ENCODE data around the gene RASA1. TPM values are rescaled to one million over a fixed set of nuclear protein-coding genes. Genes with fewer than 3 reads are reported as not detected.

RASA1 gene
- total RNA-seq, 2 donors from 2014 or later: 26.6 to 28.2 TPM

DNA sequence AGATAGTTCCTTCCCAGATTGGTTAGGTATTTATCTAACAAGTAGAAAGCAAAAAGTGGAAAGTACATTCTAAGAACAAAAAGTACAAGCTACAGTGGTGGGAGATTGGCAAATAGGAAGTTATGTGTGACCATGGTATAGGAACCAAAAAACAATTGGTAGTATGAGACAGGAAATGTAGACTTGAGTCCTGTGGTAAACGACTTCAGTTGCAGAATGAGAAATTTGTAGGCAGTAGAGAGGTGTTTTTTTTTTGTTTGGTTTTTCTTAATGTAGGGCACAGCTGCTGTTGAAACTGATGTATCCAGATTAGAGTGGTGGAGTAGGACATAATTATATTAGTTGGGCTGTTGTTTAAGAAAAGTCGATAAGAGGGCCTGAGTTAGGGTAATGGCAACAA is 73.0 kb downstream of the RASA1 start:
- peak overlapping the region; percentile 50 to 81 for H3K4me3 Mint-ChIP-seq
- DNase-seq (peak in 1 of 2 donors; percentile 10), ATAC-seq (replicated peaks in 1 of 2) (peak; percentile 96 to 98)
- no peaks in the 10 kb centered on the region for H3K27me3 Mint-ChIP-seq (ENCODE audit: low read depth)
- peaks cover 0 to 1% of the 10 kb centered on the region in 2 donors for H3K9me3 Mint-ChIP-seq
- H3K4me1 Mint-ChIP-seq (ENCODE audit: low read depth): peaks cover 14% of the 10 kb centered on the region
- peaks cover 11 to 21% of the 10 kb centered on the region in 2 donors for H3K36me3 Mint-ChIP-seq (ENCODE audit: insufficient read depth in 2 of 2)
- peak overlapping the region; percentile 91 for H3K27ac Mint-ChIP-seq

DNA sequence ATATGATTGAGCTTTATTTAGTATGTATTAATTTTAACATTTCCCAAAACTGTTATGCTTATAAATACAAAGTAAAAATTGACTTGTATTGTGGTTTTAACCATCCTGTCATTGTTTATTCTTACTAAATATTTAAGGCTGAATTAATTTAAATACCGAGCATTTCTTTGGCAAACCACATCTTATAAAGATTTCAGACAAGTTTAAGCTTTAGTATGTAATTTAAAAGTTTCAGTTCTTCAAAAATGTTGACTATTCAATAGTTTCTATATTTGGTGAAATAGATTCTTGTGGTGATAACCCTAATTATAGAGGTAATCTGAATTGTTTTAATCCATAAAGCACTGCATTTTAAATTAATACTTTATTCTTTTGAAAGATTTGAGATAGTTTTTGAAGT is 79.6 kb downstream of the RASA1 start:
- ATAC-seq (replicated peaks in 1 of 2) (no peak), DNase-seq (no peak)
- no peak overlapping the region for H3K4me3 Mint-ChIP-seq
- peaks cover 11% of the 10 kb centered on the region for H3K4me1 Mint-ChIP-seq (ENCODE audit: low read depth)
- no peak overlapping the region for H3K27ac Mint-ChIP-seq
- no peaks in the 10 kb centered on the region for H3K27me3 Mint-ChIP-seq (ENCODE audit: low read depth)
- H3K36me3 Mint-ChIP-seq (ENCODE audit: insufficient read depth in 2 of 2): peaks cover 7 to 21% of the 10 kb centered on the region in 2 donors
- H3K9me3 Mint-ChIP-seq: peaks cover 0 to 1% of the 10 kb centered on the region in 2 donors

DNA sequence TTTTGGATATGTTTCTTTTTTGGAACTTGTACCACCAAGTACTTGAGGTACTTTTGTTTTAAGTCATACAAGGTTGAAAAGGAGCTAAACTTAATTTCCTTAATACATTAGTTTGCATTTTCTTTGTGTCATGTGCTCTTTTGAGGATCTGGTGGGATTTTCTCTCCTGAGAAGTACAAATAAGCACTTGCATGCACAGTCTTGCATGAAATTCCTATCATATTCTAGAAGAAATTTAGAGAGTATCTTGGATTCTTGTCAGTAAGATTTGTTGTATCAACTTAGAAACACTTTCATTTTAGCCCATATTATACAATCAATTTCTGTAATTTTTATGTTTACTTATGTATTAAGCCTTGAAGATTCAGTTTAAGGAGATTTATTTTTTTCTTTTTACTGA is 80.2 kb downstream of the RASA1 start:
- Mint-ChIP-seq H3K4me1 (ENCODE audit: low read depth) (peaks cover 11% of the 10 kb centered on the region), H3K9me3 (peaks cover 0 to 1% of the 10 kb centered on the region in 2 donors), H3K27ac (no peak overlapping the region), H3K27me3 (ENCODE audit: low read depth) (no peaks in the 10 kb centered on the region), H3K36me3 (ENCODE audit: insufficient read depth in 2 of 2) (peaks cover 7 to 18% of the 10 kb centered on the region in 2 donors), H3K4me3 (no peak overlapping the region)
- ATAC-seq (replicated peaks in 1 of 2) (no peak), DNase-seq (no peak)

DNA sequence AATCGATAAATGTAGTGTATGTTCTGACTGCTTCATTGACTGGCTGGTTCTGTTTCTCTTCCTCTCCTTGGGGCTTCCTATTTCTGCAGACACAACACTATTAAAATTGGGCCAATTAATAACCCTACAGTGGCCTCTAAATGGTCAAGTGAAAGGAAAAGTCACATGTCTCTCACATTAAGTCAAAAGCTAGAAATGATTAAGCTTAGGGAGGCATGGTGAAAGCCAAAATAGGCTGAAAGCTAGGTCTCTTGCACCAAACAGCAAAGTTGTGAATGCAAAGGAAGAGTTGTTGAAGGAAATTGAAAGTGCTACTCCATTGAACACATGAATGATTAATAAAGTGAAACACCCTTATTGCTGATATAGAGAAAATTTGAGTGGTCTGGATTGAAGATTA is 86.8 kb downstream of the RASA1 start:
- DNase-seq (no peak), ATAC-seq (replicated peaks in 1 of 2) (no peak)
- peaks cover 19% of the 10 kb centered on the region for H3K4me1 Mint-ChIP-seq (ENCODE audit: low read depth)
- peak overlapping the region; percentile 6 for H3K27ac Mint-ChIP-seq
- no peaks in the 10 kb centered on the region for H3K9me3 Mint-ChIP-seq
- H3K4me3 Mint-ChIP-seq: no peak overlapping the region
- no peaks in the 10 kb centered on the region for H3K27me3 Mint-ChIP-seq (ENCODE audit: low read depth)
- peaks cover 2 to 23% of the 10 kb centered on the region in 2 donors for H3K36me3 Mint-ChIP-seq (ENCODE audit: insufficient read depth in 2 of 2)

DNA sequence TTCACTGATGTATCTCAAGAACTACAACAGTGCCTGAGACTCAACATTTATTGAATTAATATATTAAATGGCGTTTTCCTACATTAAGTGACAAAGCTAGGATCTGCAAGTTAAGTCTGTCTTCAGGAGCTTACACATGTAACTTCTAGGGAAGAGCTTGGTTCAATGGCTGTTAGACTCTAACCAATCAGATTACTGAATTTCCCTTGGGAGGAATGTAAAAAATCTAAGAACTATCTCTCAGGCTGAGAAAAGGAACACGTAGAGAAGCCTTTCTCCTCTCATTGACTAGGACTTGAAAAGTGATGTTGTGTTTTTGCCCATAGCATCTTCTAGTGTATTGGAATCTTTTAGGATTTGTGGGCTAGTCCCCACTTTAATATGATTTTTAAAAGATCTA is 91.4 kb downstream of the RASA1 start:
- H3K4me1 Mint-ChIP-seq (ENCODE audit: low read depth): peaks cover 8% of the 10 kb centered on the region
- ATAC-seq (replicated peaks in 1 of 2): no peak
- no peak for DNase-seq
- no peaks in the 10 kb centered on the region for H3K9me3 Mint-ChIP-seq
- H3K4me3 Mint-ChIP-seq: no peak overlapping the region
- no peaks in the 10 kb centered on the region for H3K27me3 Mint-ChIP-seq (ENCODE audit: low read depth)
- H3K27ac Mint-ChIP-seq: no peak overlapping the region
- H3K36me3 Mint-ChIP-seq (ENCODE audit: insufficient read depth in 2 of 2): peaks cover 3 to 19% of the 10 kb centered on the region in 2 donors

DNA sequence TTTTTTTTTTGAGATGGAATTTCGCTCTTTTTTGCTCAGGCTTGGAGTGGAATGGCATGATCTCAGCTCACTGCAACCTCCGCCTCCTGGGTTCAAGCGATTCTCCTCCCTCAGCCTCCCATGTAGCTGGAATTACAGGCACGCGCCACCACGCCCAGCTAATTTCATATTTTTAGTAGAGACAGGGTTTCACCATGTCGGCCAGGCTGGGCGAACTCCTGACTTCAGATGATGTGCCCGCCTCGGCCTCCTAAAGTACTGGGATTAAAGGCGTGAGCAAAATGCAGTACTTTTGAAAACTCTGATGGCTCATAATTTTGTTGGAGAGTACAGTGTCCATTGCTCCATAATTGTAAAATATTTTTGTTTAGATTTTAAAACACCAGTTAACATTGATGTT is 92.4 kb downstream of the RASA1 start:
- no peak overlapping the region for H3K27ac Mint-ChIP-seq
- DNase-seq: no peak

DNA sequence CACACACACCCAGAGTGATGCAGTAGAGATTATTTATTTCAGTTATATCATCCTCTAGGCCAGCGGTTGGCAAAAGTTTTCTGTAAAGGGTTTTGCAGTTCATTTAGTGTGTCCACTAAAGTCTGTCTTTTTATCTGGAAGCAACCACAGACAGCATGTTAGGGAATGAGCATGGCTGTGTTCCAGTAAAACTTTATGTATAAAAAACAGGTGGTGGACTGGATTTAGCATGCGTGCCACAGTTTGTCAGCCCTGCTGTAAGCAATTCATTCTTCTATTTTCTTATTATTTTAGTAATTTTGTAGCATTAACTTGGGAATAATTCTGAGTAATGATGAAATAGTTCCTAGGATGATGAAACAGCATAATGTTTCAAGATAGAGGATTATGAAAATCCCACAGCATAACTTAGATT is 93.4 kb downstream of the RASA1 start:
- Mint-ChIP-seq H3K9me3 (no peaks in the 10 kb centered on the region), H3K27me3 (ENCODE audit: low read depth) (no peaks in the 10 kb centered on the region), H3K36me3 (ENCODE audit: insufficient read depth in 2 of 2) (peaks cover 2 to 11% of the 10 kb centered on the region in 2 donors), H3K27ac (no peak overlapping the region), H3K4me3 (no peak overlapping the region), H3K4me1 (ENCODE audit: low read depth) (peaks cover 5% of the 10 kb centered on the region)
- DNase-seq (no peak), ATAC-seq (replicated peaks in 1 of 2) (no peak)

More for the DNA sequence above, 92.4 kb downstream of the RASA1 start:
- no peak for ATAC-seq (replicated peaks in 1 of 2)
- H3K4me3 Mint-ChIP-seq: no peak overlapping the region
- peaks cover 5% of the 10 kb centered on the region for H3K4me1 Mint-ChIP-seq (ENCODE audit: low read depth)
- H3K9me3 Mint-ChIP-seq: no peaks in the 10 kb centered on the region
- no peaks in the 10 kb centered on the region for H3K27me3 Mint-ChIP-seq (ENCODE audit: low read depth)
- H3K36me3 Mint-ChIP-seq (ENCODE audit: insufficient read depth in 2 of 2): peaks cover 3 to 14% of the 10 kb centered on the region in 2 donors

DNA sequence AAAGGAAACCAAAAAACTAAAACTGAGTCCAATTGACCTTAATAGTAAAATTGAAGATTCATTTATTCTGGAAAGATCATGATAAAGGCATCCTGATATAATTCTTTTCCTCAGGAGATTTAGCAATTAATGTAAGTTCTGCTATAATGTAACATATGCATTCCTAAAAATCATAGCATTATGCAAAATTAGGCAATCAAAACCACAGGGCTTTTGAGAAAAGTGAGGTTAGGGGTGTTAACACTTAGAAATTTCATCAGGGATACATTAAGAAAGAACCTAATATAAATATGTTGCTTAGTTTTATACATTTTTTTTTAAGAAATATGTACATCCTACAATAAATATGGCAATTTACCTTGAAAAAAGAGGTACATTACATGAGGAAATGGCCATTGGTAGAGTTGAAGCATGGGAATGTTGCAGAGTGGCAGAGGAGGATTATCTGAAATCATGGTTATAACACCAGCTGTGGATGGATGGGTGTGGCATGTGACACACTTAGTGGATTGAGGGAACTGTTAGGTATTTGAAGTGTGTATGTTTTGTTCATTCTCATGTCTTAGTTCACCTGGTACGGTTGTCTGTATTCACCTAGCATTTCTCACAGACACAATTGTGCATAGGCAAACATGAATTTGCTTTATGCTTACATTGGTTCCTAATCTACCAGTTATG is 94.0 kb downstream of the RASA1 start:
- Mint-ChIP-seq H3K27ac (no peak overlapping the region), H3K4me3 (no peak overlapping the region), H3K36me3 (ENCODE audit: insufficient read depth in 2 of 2) (peaks cover 3 to 10% of the 10 kb centered on the region in 2 donors), H3K9me3 (no peaks in the 10 kb centered on the region), H3K4me1 (ENCODE audit: low read depth) (peaks cover 5% of the 10 kb centered on the region), H3K27me3 (ENCODE audit: low read depth) (no peaks in the 10 kb centered on the region)
- no peak for DNase-seq
- ATAC-seq (replicated peaks in 1 of 2): no peak

DNA sequence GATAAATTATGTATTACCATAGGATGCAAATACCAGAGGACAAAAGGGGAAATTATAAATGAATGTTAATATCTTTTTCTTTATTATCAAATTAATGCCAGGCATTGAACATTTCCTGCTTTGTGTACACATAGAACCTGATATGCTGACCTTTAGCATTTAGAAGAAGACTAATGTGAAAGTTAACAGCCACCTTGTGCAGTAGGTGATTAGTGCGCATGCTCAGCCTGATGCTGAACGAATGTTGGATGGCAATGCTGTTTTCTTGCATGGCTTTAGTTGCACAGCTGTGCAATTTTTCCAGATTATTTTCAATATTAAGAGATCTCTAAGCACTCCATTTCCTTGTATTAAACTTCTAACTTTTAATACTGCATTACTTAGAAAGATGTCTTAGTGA is 99.6 kb downstream of the RASA1 start:
- H3K27ac Mint-ChIP-seq: no peak overlapping the region
- H3K36me3 Mint-ChIP-seq (ENCODE audit: insufficient read depth in 2 of 2): peaks cover 2 to 10% of the 10 kb centered on the region in 2 donors
- no peak for ATAC-seq (replicated peaks in 1 of 2)
- H3K4me3 Mint-ChIP-seq: no peak overlapping the region
- H3K4me1 Mint-ChIP-seq (ENCODE audit: low read depth): peaks cover 5% of the 10 kb centered on the region
- H3K9me3 Mint-ChIP-seq: no peaks in the 10 kb centered on the region
- DNase-seq: no peak
- H3K27me3 Mint-ChIP-seq (ENCODE audit: low read depth): no peaks in the 10 kb centered on the region

DNA sequence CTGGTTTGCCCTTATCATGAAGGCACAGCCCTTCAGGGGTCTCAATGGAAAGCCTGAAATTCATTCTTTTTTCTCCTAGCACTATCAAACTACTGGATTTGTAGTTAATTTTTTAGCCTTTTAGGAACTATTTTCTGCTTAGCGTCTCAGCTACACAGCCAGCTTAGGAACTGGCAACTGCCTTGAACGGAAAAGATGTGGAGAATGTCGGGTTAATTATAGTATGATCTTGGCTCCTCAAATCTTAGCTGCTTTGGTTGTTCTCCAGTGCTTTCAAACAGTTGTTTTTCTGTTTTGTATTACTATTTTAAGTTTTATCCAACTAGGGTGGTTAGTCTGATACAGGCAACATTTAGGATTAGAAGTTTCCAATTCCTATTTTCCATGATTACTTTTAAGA is 100.9 kb downstream of the RASA1 start:
- peaks cover 2 to 10% of the 10 kb centered on the region in 2 donors for H3K36me3 Mint-ChIP-seq (ENCODE audit: insufficient read depth in 2 of 2)
- H3K27ac Mint-ChIP-seq: no peak overlapping the region
- no peak overlapping the region for H3K4me3 Mint-ChIP-seq
- H3K9me3 Mint-ChIP-seq: no peaks in the 10 kb centered on the region
- peaks cover 5% of the 10 kb centered on the region for H3K4me1 Mint-ChIP-seq (ENCODE audit: low read depth)
- ATAC-seq (replicated peaks in 1 of 2) (no peak), DNase-seq (no peak)
- H3K27me3 Mint-ChIP-seq (ENCODE audit: low read depth): no peaks in the 10 kb centered on the region

DNA sequence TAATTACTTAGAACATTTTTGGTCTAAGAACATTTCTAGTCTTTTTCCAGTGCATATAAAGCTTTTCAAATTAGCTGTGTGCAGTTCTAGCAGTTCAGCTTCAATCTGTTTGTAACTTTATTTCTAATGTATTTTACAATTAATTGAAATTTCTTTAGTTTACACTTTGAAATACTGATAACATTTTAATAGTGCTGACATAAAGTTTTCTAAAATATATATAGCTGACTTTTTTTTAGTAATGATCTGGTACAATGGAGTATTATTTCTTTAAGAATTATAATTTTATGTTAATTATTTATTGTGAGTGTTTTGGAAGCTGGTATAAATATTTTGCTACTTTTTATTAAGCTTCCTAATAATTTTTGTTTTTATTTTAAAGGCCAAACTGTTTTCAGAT is 101.7 kb downstream of the RASA1 start:
- Mint-ChIP-seq H3K27ac (no peak overlapping the region), H3K27me3 (ENCODE audit: low read depth) (no peaks in the 10 kb centered on the region), H3K4me1 (ENCODE audit: low read depth) (peaks cover 4% of the 10 kb centered on the region), H3K9me3 (no peaks in the 10 kb centered on the region), H3K36me3 (ENCODE audit: insufficient read depth in 2 of 2) (peaks cover 2 to 12% of the 10 kb centered on the region in 2 donors), H3K4me3 (no peak overlapping the region)
- DNase-seq (no peak), ATAC-seq (replicated peaks in 1 of 2) (no peak)

DNA sequence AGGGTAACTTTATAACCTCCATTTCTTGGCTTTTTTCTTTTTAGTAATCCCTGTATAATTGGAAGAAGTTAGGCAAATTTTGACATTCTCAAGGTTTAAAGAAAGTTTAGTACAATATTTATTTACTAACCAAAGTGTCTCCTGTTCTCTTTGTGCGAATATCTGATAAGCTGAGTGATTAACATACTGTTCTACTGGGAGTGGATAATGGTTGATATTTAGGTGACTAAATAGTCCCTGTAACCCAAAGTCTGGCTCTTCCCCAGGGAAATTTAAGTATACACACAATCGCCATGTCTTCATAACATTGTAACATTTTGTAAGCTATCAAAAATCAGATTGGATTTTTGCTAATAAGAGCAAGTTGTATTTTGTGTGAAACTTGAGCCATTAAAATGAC is 105.0 kb downstream of the RASA1 start:
- H3K36me3 Mint-ChIP-seq (ENCODE audit: insufficient read depth in 2 of 2): peaks cover 2 to 16% of the 10 kb centered on the region in 2 donors
- no peak for DNase-seq
- H3K4me3 Mint-ChIP-seq: no peak overlapping the region
- H3K27me3 Mint-ChIP-seq (ENCODE audit: low read depth): no peaks in the 10 kb centered on the region
- H3K4me1 Mint-ChIP-seq (ENCODE audit: low read depth): no peaks in the 10 kb centered on the region
- H3K9me3 Mint-ChIP-seq: no peaks in the 10 kb centered on the region
- H3K27ac Mint-ChIP-seq: no peak overlapping the region
- no peak for ATAC-seq (replicated peaks in 1 of 2)

DNA sequence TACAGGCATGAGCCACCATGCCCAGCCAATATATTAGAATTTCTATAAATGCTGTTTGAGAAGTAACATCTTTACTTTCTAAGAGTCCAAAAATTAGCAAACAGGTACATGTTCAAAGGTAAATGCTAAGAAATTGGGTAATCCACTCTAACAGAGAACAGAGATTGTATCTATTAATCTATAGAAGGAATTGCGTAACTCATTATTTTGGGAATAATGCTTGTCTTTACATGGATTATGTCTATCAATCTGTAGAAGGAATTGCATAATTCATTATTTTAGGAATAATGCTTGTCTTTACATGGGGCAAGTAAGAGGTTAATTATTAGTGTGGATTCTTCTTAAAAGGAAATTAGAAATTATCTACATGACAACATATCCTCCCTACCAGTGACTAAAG is 114.5 kb downstream of the RASA1 start:
- Mint-ChIP-seq H3K36me3 (ENCODE audit: insufficient read depth in 2 of 2) (peaks cover 2 to 16% of the 10 kb centered on the region in 2 donors), H3K9me3 (no peaks in the 10 kb centered on the region), H3K4me3 (no peak overlapping the region), H3K4me1 (ENCODE audit: low read depth) (no peaks in the 10 kb centered on the region), H3K27me3 (ENCODE audit: low read depth) (no peaks in the 10 kb centered on the region), H3K27ac (no peak overlapping the region)
- DNase-seq (no peak), ATAC-seq (replicated peaks in 1 of 2) (no peak)

DNA sequence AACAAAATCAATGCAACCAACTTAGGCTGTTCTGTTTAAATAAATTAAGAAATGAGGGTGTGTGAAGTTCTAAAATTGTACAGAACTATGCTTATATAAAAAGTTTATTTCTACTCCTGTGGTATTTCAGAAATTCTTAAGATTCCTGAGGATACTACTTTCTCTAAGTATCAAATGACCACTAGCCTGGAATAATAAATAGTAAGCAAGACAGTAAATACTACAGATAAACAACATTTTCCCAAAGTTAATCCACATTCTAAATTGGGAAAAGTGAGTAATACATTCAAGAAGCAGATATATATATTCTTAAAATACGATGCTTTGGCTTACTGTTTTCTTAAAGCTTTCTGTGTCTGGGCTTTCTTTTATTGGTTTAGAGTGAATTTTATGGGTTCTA is 115.5 kb downstream of the RASA1 start:
- H3K9me3 Mint-ChIP-seq: no peaks in the 10 kb centered on the region
- H3K4me3 Mint-ChIP-seq: no peak overlapping the region
- H3K27me3 Mint-ChIP-seq (ENCODE audit: low read depth): no peaks in the 10 kb centered on the region
- ATAC-seq (replicated peaks in 1 of 2): no peak
- DNase-seq: no peak
- no peak overlapping the region for H3K27ac Mint-ChIP-seq
- H3K4me1 Mint-ChIP-seq (ENCODE audit: low read depth): no peaks in the 10 kb centered on the region
- H3K36me3 Mint-ChIP-seq (ENCODE audit: insufficient read depth in 2 of 2): peaks cover 2 to 19% of the 10 kb centered on the region in 2 donors

Measured in activated T-cell treated with anti-CD3 and anti-CD28 coated beads, Interleukin-2, amount 50 U/mL, for 72 hours (primary cell).